GM18511 (cell line): ENCODE results near the gene ANO3.
"Not testable (repeated sequence)": the region's sequence is repeated elsewhere in the genome, so short reads cannot be mapped to it uniquely, and the experiment has no call there.

Experiments used
- ATAC-seq: cut with Tn5 transposase; IDR thresholded peaks from one replicate; pipeline ENCODE4 v1.9.1; 2021; ENCODE audit warnings: mild to moderate bottlenecking, moderate library complexity; ENCODE audit not compliant: unreplicated experiment

The ANO3 gene

GRCh38 chr11:26618441-26618840 lies 286.5 kb downstream of the ANO3 start:
- no peak for ATAC-seq

- no peak for ATAC-seq
These were observed 288.5 kb downstream of the ANO3 start for GRCh38 chr11:26620282-26621045.

GRCh38 chr11:26621132-26621531 lies 289.2 kb downstream of the ANO3 start:
- ATAC-seq = no peak

- no peak for ATAC-seq
These were observed 290.3 kb downstream of the ANO3 start for GRCh38 chr11:26622181-26622580.

- no peak for ATAC-seq
These were observed 291.2 kb downstream of the ANO3 start for GRCh38 chr11:26623076-26623659.

- ATAC-seq = no peak
These were observed 294.4 kb downstream of the ANO3 start for GRCh38 chr11:26626346-26626745.

- ATAC-seq = peak; percentile 77
These were observed 300.8 kb downstream of the ANO3 start for GRCh38 chr11:26632691-26633159.

- not testable (repeated sequence) for ATAC-seq
These were observed 311.4 kb downstream of the ANO3 start for GRCh38 chr11:26643314-26643713.

GRCh38 chr11:26649884-26650283 lies 318.0 kb downstream of the ANO3 start:
- peak; percentile 94 for ATAC-seq

GRCh38 chr11:26651916-26652315 lies 320.0 kb downstream of the ANO3 start:
- peak; percentile 48 for ATAC-seq

- no peak for ATAC-seq
These were observed 323.4 kb downstream of the ANO3 start for GRCh38 chr11:26655287-26655686.

GRCh38 chr11:26662916-26663315 lies 331.0 kb downstream of the ANO3 start:
- ATAC-seq = no peak

- no peak for ATAC-seq
These were observed 333.1 kb downstream of the ANO3 start for GRCh38 chr11:26665036-26665435.

- no peak for ATAC-seq
These were observed 334.0 kb downstream of the ANO3 start for GRCh38 chr11:26665946-26666345.

- ATAC-seq = no peak
These were observed 343.5 kb downstream of the ANO3 start for GRCh38 chr11:26675233-26675928.

GRCh38 chr11:26676641-26677040 lies 344.7 kb downstream of the ANO3 start:
- no peak for ATAC-seq

- ATAC-seq = no peak
These were observed 345.6 kb downstream of the ANO3 start for GRCh38 chr11:26677566-26677965.

- no peak for ATAC-seq
These were observed 355.4 kb downstream of the ANO3 start for GRCh38 chr11:26687351-26687750.

GRCh38 chr11:26688701-26689100 lies 356.8 kb downstream of the ANO3 start:
- ATAC-seq = no peak

GRCh38 chr11:26696330-26696729 lies 364.4 kb downstream of the ANO3 start:
- no peak for ATAC-seq

- no peak for ATAC-seq
These were observed 366.3 kb downstream of the ANO3 start for GRCh38 chr11:26698224-26698623.
